PC-9 (cell line): ENCODE measurements around the gene MED27. TPM values are rescaled to one million over a fixed set of nuclear protein-coding genes. Genes with fewer than 3 reads are reported as not detected.

Experiments used
- BruUV-seq: library from RNA; stranded (reverse); fragments of 400-500 nt; replicated peaks from 2 replicates; lab custom pipeline; 2021; lab: Mats Ljungman, UMichigan
- CTCF ChIA-PET: fragments of 300-600 bp; sonication (Branson Sonifier 250); formaldehyde crosslinking; loops from one replicate; lab custom pipeline; 2022; ENCODE audit warnings: antibody characterized with exemption; lab: Charles Lee
- POLR2A ChIA-PET: fragments of 300-600 bp; sonication (Branson Sonifier 250); formaldehyde crosslinking; loops from one replicate; lab custom pipeline; 2022; ENCODE audit warnings: antibody characterized with exemption; ENCODE audit not compliant: unreplicated experiment; lab: Charles Lee
- DNase-seq, 2 experiments: peaks; one replicate each; pipeline versions ENCODE4 v3.0.0 to v3.0.0-alpha.2; 2015 to 2022; ENCODE audit warnings: mixed read lengths in 1 of 2
- H2AFZ ChIP-seq: fragments of 200-600 bp; sonication (generic); 2 replicates; pipeline ENCODE4 v1.8.1; 2017; ENCODE audit warnings: antibody characterized with exemption
- H3F3A ChIP-seq: fragments of 200-600 bp; sonication (generic); 2 replicates; pipeline ENCODE4 v1.8.1; 2017; ENCODE audit warnings: antibody characterized with exemption, mild to moderate bottlenecking, low read depth; ENCODE audit not compliant: insufficient read depth
- H3K27ac ChIP-seq: fragments of 200-600 bp; sonication (generic); 2 replicates; pipeline ENCODE4 v1.6.1; 2016; ENCODE audit warnings: mixed run types
- H3K27me3 ChIP-seq: fragments of 200-600 bp; sonication (generic); 2 replicates; pipeline ENCODE4 v1.6.1; 2016; ENCODE audit warnings: low read depth, mixed run types; ENCODE audit not compliant: insufficient read depth
- H3K36me3 ChIP-seq: fragments of 200-600 bp; sonication (generic); 2 replicates; pipeline ENCODE4 v1.6.1; 2016; ENCODE audit warnings: low read depth, mixed run types
- H3K4me1 ChIP-seq: fragments of 200-600 bp; sonication (generic); replicated peaks from 2 replicates; pipeline ENCODE4 v1.6.1; 2016; ENCODE audit warnings: mixed run types; ENCODE audit not compliant: insufficient read depth
- H3K4me2 ChIP-seq: fragments of 200-600 bp; sonication (generic); 2 replicates; pipeline ENCODE4 v1.6.1; 2017; ENCODE audit warnings: mixed run types
- H3K4me3 ChIP-seq: fragments of 200-600 bp; sonication (generic); 2 replicates; pipeline ENCODE4 v1.6.1; 2016; ENCODE audit warnings: mixed run types
- H3K79me2 ChIP-seq: fragments of 200-600 bp; sonication (generic); 2 replicates; pipeline ENCODE4 v1.6.1; 2017; ENCODE audit warnings: low read depth, mixed run types
- H3K9me2 ChIP-seq: fragments of 200-600 bp; sonication (generic); 2 replicates; pipeline ENCODE4 v1.8.1; 2017; ENCODE audit warnings: mild to moderate bottlenecking; ENCODE audit not compliant: insufficient read depth
- H3K9me3 ChIP-seq: fragments of 200-600 bp; sonication (generic); 2 replicates; pipeline ENCODE4 v1.8.1; 2016; ENCODE audit warnings: low read depth; ENCODE audit not compliant: insufficient read depth
- H4K20me1 ChIP-seq: fragments of 200-600 bp; sonication (generic); 2 replicates; pipeline ENCODE4 v1.8.1; 2017; ENCODE audit not compliant: insufficient read depth
- EZH2 ChIP-seq: fragments of 200-600 bp; sonication (generic); IDR thresholded peaks from 2 replicates; pipeline ENCODE4 v1.8.0; 2017; ENCODE audit warnings: antibody characterized with exemption, low read depth
- intact Hi-C: fragments of 100-400 bp; cut with micrococcal nuclease; formaldehyde crosslinking; loops from one replicate; pipeline ENCODE4 v1.10.0; 2022; ENCODE audit not compliant: unreplicated experiment
- total RNA-seq: library from RNA; stranded (reverse); gene quantifications from 2 replicates; pipeline ENCODE4 v1.2.3, GENCODE V29; 2021
- TF ChIP-seq, protein P1 (sequence below): fragments of 200-600 bp; sonication (generic); conservative IDR thresholded peaks from 2 replicates; pipeline ENCODE4 v1.6.1; 2017; ENCODE audit warnings: mixed run types, antibody characterized with exemption, mild to moderate bottlenecking, moderate library complexity

The MED27 gene
- total RNA-seq, 1 experiment from 2014 or later = 31.2 TPM

- Histone ChIP-seq H3K27me3 (no peaks in the 10 kb centered on the region), H2AFZ (no peak overlapping the region), H3K27ac (no peak overlapping the region), H3K36me3 (no peaks in the 10 kb centered on the region), H3K79me2 (peaks cover 25% of the 10 kb centered on the region), H3K4me2 (no peak overlapping the region), H3K4me3 (no peak overlapping the region), H3K4me1 (peaks cover 37% of the 10 kb centered on the region), H4K20me1 (peaks cover 35% of the 10 kb centered on the region; the same call in 1 of the 2 replicates), H3K9me2 (no peaks in the 10 kb centered on the region), H3F3A (0 out of 2 replicates have a peak, but pooled peaks cover 5% of the 10 kb centered on the region), H3K9me3 (no peaks in the 10 kb centered on the region)
- ChIA-PET POLR2A (no interaction called here), CTCF (no interaction called here)
- TF ChIP-seq EZH2 = no peak
- TF ChIP-seq, protein P1, sequence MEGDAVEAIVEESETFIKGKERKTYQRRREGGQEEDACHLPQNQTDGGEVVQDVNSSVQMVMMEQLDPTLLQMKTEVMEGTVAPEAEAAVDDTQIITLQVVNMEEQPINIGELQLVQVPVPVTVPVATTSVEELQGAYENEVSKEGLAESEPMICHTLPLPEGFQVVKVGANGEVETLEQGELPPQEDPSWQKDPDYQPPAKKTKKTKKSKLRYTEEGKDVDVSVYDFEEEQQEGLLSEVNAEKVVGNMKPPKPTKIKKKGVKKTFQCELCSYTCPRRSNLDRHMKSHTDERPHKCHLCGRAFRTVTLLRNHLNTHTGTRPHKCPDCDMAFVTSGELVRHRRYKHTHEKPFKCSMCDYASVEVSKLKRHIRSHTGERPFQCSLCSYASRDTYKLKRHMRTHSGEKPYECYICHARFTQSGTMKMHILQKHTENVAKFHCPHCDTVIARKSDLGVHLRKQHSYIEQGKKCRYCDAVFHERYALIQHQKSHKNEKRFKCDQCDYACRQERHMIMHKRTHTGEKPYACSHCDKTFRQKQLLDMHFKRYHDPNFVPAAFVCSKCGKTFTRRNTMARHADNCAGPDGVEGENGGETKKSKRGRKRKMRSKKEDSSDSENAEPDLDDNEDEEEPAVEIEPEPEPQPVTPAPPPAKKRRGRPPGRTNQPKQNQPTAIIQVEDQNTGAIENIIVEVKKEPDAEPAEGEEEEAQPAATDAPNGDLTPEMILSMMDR = no peak
- no TSS peak for BruUV-seq
- intact Hi-C loops = no loop called here
- no peak for DNase-seq
Observed at GRCh38 chr9:132023419-132024180, 56.1 kb downstream of the MED27 start.

GRCh38 chr9:132020820-132021510 lies 58.7 kb downstream of the MED27 start:
- Histone ChIP-seq H4K20me1 (peaks cover 28% of the 10 kb centered on the region), H3K79me2 (peaks cover 18% of the 10 kb centered on the region; the same call in 1 of the 2 replicates), H3F3A (no peaks in the 10 kb centered on the region), H3K4me3 (no peak overlapping the region), H3K4me2 (no peak overlapping the region), H3K27me3 (no peaks in the 10 kb centered on the region), H3K9me3 (no peaks in the 10 kb centered on the region), H3K4me1 (peaks cover 11% of the 10 kb centered on the region), H3K9me2 (no peaks in the 10 kb centered on the region), H3K27ac (no peak overlapping the region), H3K36me3 (no peaks in the 10 kb centered on the region), H2AFZ (no peak overlapping the region)
- DNase-seq = no peak
- BruUV-seq = no TSS peak
- TF ChIP-seq EZH2 = no peak
- TF ChIP-seq, protein P1 = no peak
- intact Hi-C loops = no loop called here
- POLR2A ChIA-PET = interaction anchor here (0.5 kb wide), 1 partner anchor 334 kb away, joined by 6 read pairs; no protein-coding TSS in a partner anchor
- CTCF ChIA-PET = interaction anchor here (0.6 kb wide), 1 partner anchor 265 kb away, joined by 5 read pairs; no protein-coding TSS in a partner anchor

GRCh38 chr9:132020272-132020671 lies 59.4 kb downstream of the MED27 start:
- Histone ChIP-seq H4K20me1 (peaks cover 28% of the 10 kb centered on the region), H2AFZ (no peak overlapping the region), H3K4me2 (no peak overlapping the region), H3K36me3 (no peaks in the 10 kb centered on the region), H3K27me3 (no peaks in the 10 kb centered on the region), H3K79me2 (peaks cover 17% of the 10 kb centered on the region; the same call in 1 of the 2 replicates), H3F3A (no peaks in the 10 kb centered on the region), H3K4me1 (peaks cover 10% of the 10 kb centered on the region), H3K9me3 (no peaks in the 10 kb centered on the region), H3K9me2 (no peaks in the 10 kb centered on the region), H3K27ac (no peak overlapping the region), H3K4me3 (no peak overlapping the region)
- no TSS peak for BruUV-seq
- no peak for DNase-seq
- ChIA-PET POLR2A (interaction anchor here (0.5 kb wide), 1 partner anchor 335 kb away, joined by 6 read pairs; no protein-coding TSS in a partner anchor), CTCF (no interaction called here)
- intact Hi-C loops = no loop called here
- TF ChIP-seq EZH2 = no peak
- TF ChIP-seq, protein P1 = no peak
